ENCODE measurements around the gene WDR12. TPM values are rescaled to one million over a fixed set of nuclear protein-coding genes. Genes with fewer than 3 reads are reported as not detected.

WDR12 gene
- total and polyA plus RNA-seq, 9 of the 15 experiments (the other 6 are each of a cell fraction or from before 2014, with no cell fraction given) = 109 to 554 (median 174) TPM

- TF ChIP-seq ZBTB12 (CRISPR knock-in tag; IDR thresholded peaks at IDR 0.05) (no peak), MGA (IDR thresholded peaks at IDR 0.05) (peak; percentile 89), ZNF609 (CRISPR knock-in tag; IDR thresholded peaks at IDR 0.05; ENCODE audit: borderline replicate concordance) (no peak), RBM39 (optimal IDR thresholded peaks at IDR 0.05; ENCODE audit: low read depth, low read length) (no peak), ZNF347 (CRISPR knock-in tag; IDR thresholded peaks at IDR 0.05; ENCODE audit: low read depth) (no peak)
These were observed 39.1 kb upstream of the WDR12 start (continued) for GRCh38 chr2:202950592-202950991.

Data from K562 (cell line).